Measurements from ENCODE around the gene MAST4.

DNA sequence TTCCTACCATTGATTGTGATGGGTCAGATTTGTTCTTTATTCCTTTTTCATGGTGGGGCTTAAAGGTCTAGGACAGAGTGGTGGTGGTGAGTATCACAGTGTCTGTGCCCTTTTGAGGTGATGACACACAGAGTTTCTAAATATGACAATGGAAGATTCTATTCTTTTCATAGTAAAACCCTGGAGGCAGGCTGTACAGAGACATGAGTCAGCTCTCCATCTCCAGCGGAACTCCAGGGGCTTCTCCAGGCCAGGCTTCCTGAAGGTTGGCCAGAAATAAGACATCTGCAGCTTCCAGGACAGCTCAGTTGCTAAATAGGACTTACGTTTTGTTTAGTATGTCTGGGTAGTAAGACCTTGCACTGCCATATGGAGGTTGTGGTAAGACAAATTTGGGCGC is 370.9 kb downstream of the MAST4 start:
- TF ChIP-seq YY1 (tag by site-specific recombination; IDR thresholded peaks at IDR 0.05) = no peak
- TF ChIP-seq, protein P1, sequence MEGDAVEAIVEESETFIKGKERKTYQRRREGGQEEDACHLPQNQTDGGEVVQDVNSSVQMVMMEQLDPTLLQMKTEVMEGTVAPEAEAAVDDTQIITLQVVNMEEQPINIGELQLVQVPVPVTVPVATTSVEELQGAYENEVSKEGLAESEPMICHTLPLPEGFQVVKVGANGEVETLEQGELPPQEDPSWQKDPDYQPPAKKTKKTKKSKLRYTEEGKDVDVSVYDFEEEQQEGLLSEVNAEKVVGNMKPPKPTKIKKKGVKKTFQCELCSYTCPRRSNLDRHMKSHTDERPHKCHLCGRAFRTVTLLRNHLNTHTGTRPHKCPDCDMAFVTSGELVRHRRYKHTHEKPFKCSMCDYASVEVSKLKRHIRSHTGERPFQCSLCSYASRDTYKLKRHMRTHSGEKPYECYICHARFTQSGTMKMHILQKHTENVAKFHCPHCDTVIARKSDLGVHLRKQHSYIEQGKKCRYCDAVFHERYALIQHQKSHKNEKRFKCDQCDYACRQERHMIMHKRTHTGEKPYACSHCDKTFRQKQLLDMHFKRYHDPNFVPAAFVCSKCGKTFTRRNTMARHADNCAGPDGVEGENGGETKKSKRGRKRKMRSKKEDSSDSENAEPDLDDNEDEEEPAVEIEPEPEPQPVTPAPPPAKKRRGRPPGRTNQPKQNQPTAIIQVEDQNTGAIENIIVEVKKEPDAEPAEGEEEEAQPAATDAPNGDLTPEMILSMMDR (tag by site-specific recombination; IDR thresholded peaks at IDR 0.05) = no peak
- TF ChIP-seq, protein P2, sequence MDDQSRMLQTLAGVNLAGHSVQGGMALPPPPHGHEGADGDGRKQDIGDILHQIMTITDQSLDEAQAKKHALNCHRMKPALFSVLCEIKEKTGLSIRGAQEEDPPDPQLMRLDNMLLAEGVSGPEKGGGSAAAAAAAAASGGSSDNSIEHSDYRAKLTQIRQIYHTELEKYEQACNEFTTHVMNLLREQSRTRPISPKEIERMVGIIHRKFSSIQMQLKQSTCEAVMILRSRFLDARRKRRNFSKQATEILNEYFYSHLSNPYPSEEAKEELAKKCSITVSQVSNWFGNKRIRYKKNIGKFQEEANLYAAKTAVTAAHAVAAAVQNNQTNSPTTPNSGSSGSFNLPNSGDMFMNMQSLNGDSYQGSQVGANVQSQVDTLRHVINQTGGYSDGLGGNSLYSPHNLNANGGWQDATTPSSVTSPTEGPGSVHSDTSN (CRISPR knock-in tag; IDR thresholded peaks at IDR 0.05) = no peak
- TF ChIP-seq ZNF311 (tag by site-specific recombination; IDR thresholded peaks at IDR 0.05; ENCODE audit: borderline replicate concordance) = no peak
